Karpas-422 (cell line): ENCODE results near the gene IQGAP1. TPM values are rescaled to one million over a fixed set of nuclear protein-coding genes. Genes with fewer than 3 reads are reported as not detected.

ENCODE experiments used
- DNase-seq: peaks from one replicate; pipeline ENCODE4 v3.0.0-alpha.2; 2015
- H2AFZ ChIP-seq: fragments of 200-600 bp; sonication (generic); 2 replicates; pipeline ENCODE4 v1.6.1; 2014; ENCODE audit warnings: antibody characterized with exemption, low read length, mixed read lengths
- H3K27ac ChIP-seq: fragments of 200-600 bp; sonication (generic); 2 replicates; pipeline ENCODE4 v1.5.1; 2014; ENCODE audit warnings: mild to moderate bottlenecking, low read length, moderate library complexity
- H3K27me3 ChIP-seq: fragments of 200-600 bp; sonication (generic); 2 replicates; pipeline ENCODE4 v1.6.1; 2014; ENCODE audit warnings: low read length, mixed read lengths
- H3K36me3 ChIP-seq: fragments of 200-600 bp; sonication (generic); 2 replicates; pipeline ENCODE4 v1.6.1; 2014; ENCODE audit warnings: low read length, mixed read lengths; ENCODE audit not compliant: insufficient read depth
- H3K4me1 ChIP-seq: fragments of 200-600 bp; sonication (generic); 2 replicates; pipeline ENCODE4 v1.6.1; 2014; ENCODE audit warnings: mild to moderate bottlenecking, low read length, mixed read lengths
- H3K4me2 ChIP-seq: fragments of 200-600 bp; sonication (generic); 2 replicates; pipeline ENCODE4 v1.6.1; 2014; ENCODE audit warnings: low read length, low read depth, mild to moderate bottlenecking; ENCODE audit not compliant: poor library complexity, severe bottlenecking
- H3K4me3 ChIP-seq: fragments of 200-600 bp; sonication (generic); 2 replicates; pipeline ENCODE4 v1.5.1; 2014; ENCODE audit warnings: mild to moderate bottlenecking, antibody characterized with exemption, low read length, mixed read lengths
- H3K79me2 ChIP-seq: fragments of 200-600 bp; sonication (generic); 2 replicates; pipeline ENCODE4 v1.6.1; 2014; ENCODE audit warnings: mild to moderate bottlenecking, low read length, mixed read lengths
- H3K9ac ChIP-seq: fragments of 200-600 bp; sonication (generic); 2 replicates; pipeline ENCODE4 v1.6.0; 2014; ENCODE audit warnings: low read length
- H3K9me2 ChIP-seq: fragments of 200-600 bp; sonication (generic), shearing (Covaris generic); replicated peaks from 2 replicates; pipeline ENCODE4 v1.6.0; 2014; ENCODE audit warnings: mild to moderate bottlenecking, low read length, moderate library complexity; ENCODE audit not compliant: insufficient read depth
- H3K9me3 ChIP-seq: fragments of 300-700, 200-600 bp; sonication (generic); 2 replicates; pipeline ENCODE4 v1.6.1; 2014; ENCODE audit warnings: low read length, mixed read lengths
- H4K20me1 ChIP-seq: fragments of 200-600 bp; sonication (generic); 2 replicates; pipeline ENCODE4 v1.6.1; 2014; ENCODE audit warnings: mild to moderate bottlenecking, antibody characterized with exemption, low read length, low read depth; ENCODE audit not compliant: insufficient read depth
- total RNA-seq: library from RNA; depleted of rRNA; stranded (reverse); fragments of >200 nt; shearing (Covaris generic); gene quantifications from 2 replicates; pipeline ENCODE4 v1.2.3, GENCODE V29; 2014; ENCODE audit warnings: low replicate concordance

Gene IQGAP1
- total RNA-seq, 1 experiment from 2014 or later = 122 TPM

GRCh38 chr15:90465140-90465929, 77.3 kb downstream of the IQGAP1 start:
- DNase-seq = no peak
- H3K9me3 ChIP-seq = no peaks in the 10 kb centered on the region
- no peaks in the 10 kb centered on the region for H3K9me2 ChIP-seq
- no peak overlapping the region for H3K9ac ChIP-seq
- no peak overlapping the region for H3K4me3 ChIP-seq
- H4K20me1 ChIP-seq = no peaks in the 10 kb centered on the region
- no peaks in the 10 kb centered on the region for H3K27me3 ChIP-seq
- H2AFZ ChIP-seq = no peak overlapping the region
- H3K4me2 ChIP-seq = no peak overlapping the region
- H3K79me2 ChIP-seq = peaks cover 5% of the 10 kb centered on the region
- no peaks in the 10 kb centered on the region for H3K4me1 ChIP-seq
- H3K27ac ChIP-seq = no peak overlapping the region
- H3K36me3 ChIP-seq = peaks cover 13% of the 10 kb centered on the region; the same call in 1 of the 2 replicates

- H3K4me2 ChIP-seq = no peak overlapping the region
- H3K27ac ChIP-seq = no peak overlapping the region
- no peaks in the 10 kb centered on the region for H3K9me2 ChIP-seq
- H2AFZ ChIP-seq = no peak overlapping the region
- H4K20me1 ChIP-seq = no peaks in the 10 kb centered on the region
- H3K9ac ChIP-seq = no peak overlapping the region
- no peaks in the 10 kb centered on the region for H3K27me3 ChIP-seq
- no peaks in the 10 kb centered on the region for H3K9me3 ChIP-seq
- DNase-seq = no peak
- no peak overlapping the region for H3K4me3 ChIP-seq
- peaks cover 16% of the 10 kb centered on the region; the same call in 1 of the 2 replicates for H3K36me3 ChIP-seq
- peaks cover 3% of the 10 kb centered on the region; the same call in 1 of the 2 replicates for H3K79me2 ChIP-seq
- no peaks in the 10 kb centered on the region for H3K4me1 ChIP-seq
Measured at GRCh38 chr15:90465930-90466567, 78.0 kb downstream of the IQGAP1 start.

- Histone ChIP-seq H3K4me3 (no peak overlapping the region), H3K27me3 (no peaks in the 10 kb centered on the region), H3K4me1 (no peaks in the 10 kb centered on the region), H4K20me1 (no peaks in the 10 kb centered on the region), H3K36me3 (peaks cover 20% of the 10 kb centered on the region), H3K79me2 (no peaks in the 10 kb centered on the region), H2AFZ (no peak overlapping the region), H3K27ac (no peak overlapping the region), H3K4me2 (no peak overlapping the region), H3K9ac (no peak overlapping the region), H3K9me2 (no peaks in the 10 kb centered on the region), H3K9me3 (no peaks in the 10 kb centered on the region)
- no peak for DNase-seq
Measured at GRCh38 chr15:90469723-90470122, 81.7 kb downstream of the IQGAP1 start.

- Histone ChIP-seq H3K36me3 (peaks cover 16% of the 10 kb centered on the region), H3K9me3 (no peaks in the 10 kb centered on the region), H4K20me1 (no peaks in the 10 kb centered on the region), H3K79me2 (no peaks in the 10 kb centered on the region), H3K9ac (no peak overlapping the region), H3K4me3 (no peak overlapping the region), H3K9me2 (no peaks in the 10 kb centered on the region), H2AFZ (no peak overlapping the region), H3K27ac (no peak overlapping the region), H3K27me3 (no peaks in the 10 kb centered on the region), H3K4me1 (no peaks in the 10 kb centered on the region), H3K4me2 (no peak overlapping the region)
- no peak for DNase-seq
Measured at GRCh38 chr15:90470453-90470852, 82.4 kb downstream of the IQGAP1 start.

- Histone ChIP-seq H3K27ac (no peak overlapping the region), H3K4me2 (no peak overlapping the region), H3K9me2 (no peaks in the 10 kb centered on the region), H3K4me3 (no peak overlapping the region), H3K79me2 (no peaks in the 10 kb centered on the region), H3K4me1 (no peaks in the 10 kb centered on the region), H3K27me3 (no peaks in the 10 kb centered on the region), H3K9me3 (no peaks in the 10 kb centered on the region), H3K9ac (no peak overlapping the region), H3K36me3 (peaks cover 11% of the 10 kb centered on the region), H4K20me1 (no peaks in the 10 kb centered on the region), H2AFZ (no peak overlapping the region)
- no peak for DNase-seq
Measured at GRCh38 chr15:90471126-90471525, 83.1 kb downstream of the IQGAP1 start.

DNA sequence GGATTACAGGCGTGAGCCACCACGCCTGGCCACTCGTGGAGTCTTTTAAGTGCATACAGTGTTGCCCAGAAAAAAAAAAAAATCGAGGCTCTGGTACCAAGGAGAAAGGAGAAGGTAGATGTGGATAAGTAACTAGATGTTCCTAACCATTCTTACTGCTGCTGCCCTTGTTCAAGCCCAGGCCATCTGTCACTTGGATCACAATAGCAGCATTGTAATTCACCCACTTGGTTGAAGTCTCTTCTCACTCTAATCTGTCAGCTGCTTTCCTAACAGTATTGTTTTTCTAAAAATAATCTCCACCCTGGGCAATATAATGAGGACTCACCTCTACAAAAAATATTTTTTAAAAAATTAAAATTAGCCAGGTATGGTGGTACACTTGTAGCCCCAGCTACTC, 83.7 kb downstream of the IQGAP1 start:
- H3K36me3 ChIP-seq = peaks cover 10% of the 10 kb centered on the region
- H3K4me1 ChIP-seq = no peaks in the 10 kb centered on the region
- no peak overlapping the region for H3K4me3 ChIP-seq
- no peak for DNase-seq
- no peaks in the 10 kb centered on the region for H3K9me3 ChIP-seq
- H3K9ac ChIP-seq = no peak overlapping the region
- no peak overlapping the region for H2AFZ ChIP-seq
- H3K27ac ChIP-seq = no peak overlapping the region
- H4K20me1 ChIP-seq = no peaks in the 10 kb centered on the region
- no peaks in the 10 kb centered on the region for H3K9me2 ChIP-seq
- H3K4me2 ChIP-seq = no peak overlapping the region
- H3K79me2 ChIP-seq = no peaks in the 10 kb centered on the region
- H3K27me3 ChIP-seq = no peaks in the 10 kb centered on the region

DNA sequence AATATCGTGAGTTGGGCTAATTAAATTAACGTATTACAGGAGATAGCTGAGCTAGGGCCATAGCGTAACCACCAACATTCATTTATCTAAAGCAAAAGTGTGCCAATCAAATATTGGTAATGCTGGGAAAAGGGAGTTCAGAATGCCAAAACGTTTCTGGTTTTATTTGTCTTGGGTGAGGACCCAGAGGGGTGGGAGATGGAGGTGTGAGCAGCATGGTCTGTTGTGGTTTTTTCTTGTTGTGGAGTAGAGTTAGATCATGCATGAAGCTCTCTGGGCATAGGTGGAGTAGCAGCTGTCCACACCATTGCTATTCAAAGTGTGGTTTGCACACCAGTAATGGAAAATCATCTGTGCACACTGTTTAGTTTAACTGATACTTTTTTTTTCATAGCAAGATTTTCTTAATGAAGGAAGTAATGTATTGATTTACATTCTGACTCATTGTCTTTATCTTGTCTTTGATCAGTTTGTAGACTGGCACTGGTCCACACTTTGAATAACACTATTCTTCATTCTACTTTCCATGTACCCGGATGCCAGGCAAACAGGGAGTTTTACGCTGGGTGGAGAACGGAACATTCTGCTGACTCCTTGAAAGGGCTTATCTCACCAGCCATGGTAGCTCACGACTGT, 90.9 kb downstream of the IQGAP1 start:
- H3K9me3 ChIP-seq = no peaks in the 10 kb centered on the region
- H4K20me1 ChIP-seq = no peaks in the 10 kb centered on the region
- H3K9ac ChIP-seq = no peak overlapping the region
- no peak overlapping the region for H2AFZ ChIP-seq
- H3K4me3 ChIP-seq = no peak overlapping the region
- H3K27me3 ChIP-seq = no peaks in the 10 kb centered on the region
- H3K79me2 ChIP-seq = no peaks in the 10 kb centered on the region
- no peaks in the 10 kb centered on the region for H3K9me2 ChIP-seq
- H3K4me1 ChIP-seq = no peaks in the 10 kb centered on the region
- no peak for DNase-seq
- peaks cover 28% of the 10 kb centered on the region for H3K36me3 ChIP-seq
- H3K4me2 ChIP-seq = no peak overlapping the region
- no peak overlapping the region for H3K27ac ChIP-seq

DNA sequence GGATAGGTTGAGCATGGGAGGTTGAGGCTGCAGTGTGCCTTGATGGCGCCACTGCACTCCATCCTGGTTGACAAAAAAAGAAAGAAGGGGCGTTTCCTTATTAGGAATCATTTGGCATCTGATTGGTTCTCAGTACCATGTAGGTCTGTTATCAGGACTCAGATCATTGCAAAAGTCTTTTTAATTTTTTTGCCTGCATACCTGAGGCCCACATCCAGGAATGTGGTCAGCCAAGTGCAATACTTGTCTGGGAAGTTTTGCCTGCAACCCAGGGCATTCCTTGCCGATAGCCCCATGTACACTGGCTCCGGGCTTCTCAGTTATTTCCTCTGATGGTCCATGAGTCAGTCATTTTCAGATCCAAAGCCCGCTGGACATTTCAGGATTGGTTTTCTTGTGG, 91.6 kb downstream of the IQGAP1 start:
- no peaks in the 10 kb centered on the region for H3K9me2 ChIP-seq
- H3K36me3 ChIP-seq = peaks cover 28% of the 10 kb centered on the region; the same call in 1 of the 2 replicates

More for the DNA sequence above, 91.6 kb downstream of the IQGAP1 start:
- no peaks in the 10 kb centered on the region for H3K27me3 ChIP-seq
- no peak overlapping the region for H2AFZ ChIP-seq
- DNase-seq = no peak
- no peak overlapping the region for H3K4me2 ChIP-seq
- H4K20me1 ChIP-seq = no peaks in the 10 kb centered on the region
- H3K79me2 ChIP-seq = no peaks in the 10 kb centered on the region
- H3K4me3 ChIP-seq = no peak overlapping the region
- no peaks in the 10 kb centered on the region for H3K4me1 ChIP-seq
- no peak overlapping the region for H3K9ac ChIP-seq
- no peak overlapping the region for H3K27ac ChIP-seq
- no peaks in the 10 kb centered on the region for H3K9me3 ChIP-seq
